ENCODE data around the gene ERBB4. TPM values are rescaled to one million over a fixed set of nuclear protein-coding genes. Genes with fewer than 3 reads are reported as not detected.
"Not testable (repeated sequence)": the region's sequence is repeated elsewhere in the genome, so short reads cannot be mapped to it uniquely, and the experiment has no call there.

ERBB4 gene
- total and polyA plus RNA-seq, 3 experiments from 2014 or later = not detected

DNA sequence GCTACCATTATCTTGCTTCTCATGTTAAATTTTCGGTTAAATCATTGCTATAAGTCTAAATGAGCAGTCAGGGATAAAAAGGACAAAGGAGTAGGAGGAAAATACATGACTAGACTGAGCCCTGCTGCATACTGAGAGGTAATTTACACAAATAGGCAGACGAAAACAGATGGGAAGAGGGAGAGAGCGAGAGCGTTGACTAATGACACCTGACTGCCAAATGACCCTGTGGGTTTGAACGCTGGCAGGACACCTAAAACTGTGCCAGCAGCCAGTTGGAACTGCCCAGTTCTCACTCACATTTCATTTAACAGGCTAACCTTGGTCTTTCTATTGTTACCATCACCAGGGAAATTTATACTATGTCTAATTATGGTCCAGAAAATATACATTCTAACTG lies 1004.0 kb downstream of the ERBB4 start:
- Histone ChIP-seq H3K9me3 (ENCODE audit: low read length) (no peaks in the 10 kb centered on the region), H3K36me3 (ENCODE audit: insufficient read depth, low read length) (no peaks in the 10 kb centered on the region), H3K27ac (ENCODE audit: low read depth, low read length) (no peak overlapping the region), H3K27me3 (ENCODE audit: insufficient read depth, low read length, poor library complexity, severe bottlenecking) (no peaks in the 10 kb centered on the region), H3K4me1 (ENCODE audit: insufficient read depth, low read length) (no peaks in the 10 kb centered on the region), H3K4me3 (ENCODE audit: low read length) (no peak overlapping the region)
- no peaks in the 10 kb centered on the region for H3K4me1 Mint-ChIP-seq
- CTCF ChIA-PET = no interaction called here
- no peak for DNase-seq
- H3K27me3 Mint-ChIP-seq = peaks cover 0 to 2% of the 10 kb centered on the region in 2 donors
- no peak overlapping the region for H3K27ac Mint-ChIP-seq
- POLR2A ChIA-PET = no interaction called here
- H3K4me3 Mint-ChIP-seq = no peak overlapping the region
- peaks cover 0 to 16% (median 2%) of the 10 kb centered on the region in 5 donors for H3K9me3 Mint-ChIP-seq
- no peaks in the 10 kb centered on the region for H3K36me3 Mint-ChIP-seq

GRCh38 chr2:211524248-211524647 lies 1014.4 kb downstream of the ERBB4 start:
- H3K4me1 ChIP-seq (ENCODE audit: insufficient read depth, low read length); H3K4me1 Mint-ChIP-seq; H3K4me3 Mint-ChIP-seq; DNase-seq; H3K9me3 ChIP-seq (ENCODE audit: low read length); POLR2A ChIA-PET; H3K27ac ChIP-seq (ENCODE audit: low read depth, low read length); H3K36me3 ChIP-seq (ENCODE audit: insufficient read depth, low read length); H3K27ac Mint-ChIP-seq; CTCF ChIA-PET; H3K36me3 Mint-ChIP-seq; H3K4me3 ChIP-seq (ENCODE audit: low read length); H3K27me3 Mint-ChIP-seq; H3K27me3 ChIP-seq (ENCODE audit: insufficient read depth, low read length, poor library complexity, severe bottlenecking): not testable (repeated sequence)
- peaks cover 0 to 20% (median 6%) of the 10 kb centered on the region in 5 donors for H3K9me3 Mint-ChIP-seq

GRCh38 chr2:211516537-211516936 lies 1022.1 kb downstream of the ERBB4 start:
- H3K9me3 Mint-ChIP-seq = peaks cover 0 to 9% (median 0%) of the 10 kb centered on the region in 5 donors
- H3K27me3 Mint-ChIP-seq = no peaks in the 10 kb centered on the region
- ChIA-PET CTCF (no interaction called here), POLR2A (no interaction called here)
- H3K4me3 Mint-ChIP-seq = no peak overlapping the region
- DNase-seq = no peak
- H3K4me1 ChIP-seq (ENCODE audit: insufficient read depth, low read length) = no peaks in the 10 kb centered on the region
- H3K4me1 Mint-ChIP-seq = no peaks in the 10 kb centered on the region
- peak overlapping the region in 1 of 8 donors; percentile 22 for H3K27ac Mint-ChIP-seq
- no peaks in the 10 kb centered on the region for H3K36me3 Mint-ChIP-seq
- H3K27ac ChIP-seq (ENCODE audit: low read depth, low read length) = no peak overlapping the region
- H3K27me3 ChIP-seq (ENCODE audit: insufficient read depth, low read length, poor library complexity, severe bottlenecking) = no peaks in the 10 kb centered on the region
- no peak overlapping the region for H3K4me3 ChIP-seq (ENCODE audit: low read length)
- H3K36me3 ChIP-seq (ENCODE audit: insufficient read depth, low read length) = no peaks in the 10 kb centered on the region
- no peaks in the 10 kb centered on the region for H3K9me3 ChIP-seq (ENCODE audit: low read length)

GRCh38 chr2:211514049-211514448 lies 1024.6 kb downstream of the ERBB4 start:
- DNase-seq = no peak
- no peak overlapping the region for H3K4me3 Mint-ChIP-seq
- H3K4me1 Mint-ChIP-seq = no peaks in the 10 kb centered on the region
- H3K27me3 ChIP-seq (ENCODE audit: insufficient read depth, low read length, poor library complexity, severe bottlenecking) = no peaks in the 10 kb centered on the region
- H3K4me1 ChIP-seq (ENCODE audit: insufficient read depth, low read length) = no peaks in the 10 kb centered on the region
- H3K27ac ChIP-seq (ENCODE audit: low read depth, low read length) = no peak overlapping the region
- no peak overlapping the region for H3K4me3 ChIP-seq (ENCODE audit: low read length)
- no peaks in the 10 kb centered on the region for H3K9me3 ChIP-seq (ENCODE audit: low read length)
- H3K9me3 Mint-ChIP-seq = peaks cover 0 to 9% (median 0%) of the 10 kb centered on the region in 5 donors
- H3K36me3 ChIP-seq (ENCODE audit: insufficient read depth, low read length) = no peaks in the 10 kb centered on the region
- no peak overlapping the region for H3K27ac Mint-ChIP-seq
- CTCF ChIA-PET = no interaction called here
- no peaks in the 10 kb centered on the region for H3K27me3 Mint-ChIP-seq
- POLR2A ChIA-PET = no interaction called here
- H3K36me3 Mint-ChIP-seq = no peaks in the 10 kb centered on the region

GRCh38 chr2:211513446-211513845 lies 1025.2 kb downstream of the ERBB4 start:
- no peak overlapping the region for H3K27ac Mint-ChIP-seq
- Histone ChIP-seq H3K27me3 (ENCODE audit: insufficient read depth, low read length, poor library complexity, severe bottlenecking) (no peaks in the 10 kb centered on the region), H3K27ac (ENCODE audit: low read depth, low read length) (no peak overlapping the region), H3K36me3 (ENCODE audit: insufficient read depth, low read length) (no peaks in the 10 kb centered on the region), H3K4me3 (ENCODE audit: low read length) (no peak overlapping the region), H3K4me1 (ENCODE audit: insufficient read depth, low read length) (no peaks in the 10 kb centered on the region), H3K9me3 (ENCODE audit: low read length) (no peaks in the 10 kb centered on the region)
- H3K4me3 Mint-ChIP-seq = no peak overlapping the region
- H3K4me1 Mint-ChIP-seq = no peaks in the 10 kb centered on the region
- no peak for DNase-seq
- POLR2A ChIA-PET = no interaction called here
- no peaks in the 10 kb centered on the region for H3K27me3 Mint-ChIP-seq
- CTCF ChIA-PET = no interaction called here
- H3K9me3 Mint-ChIP-seq = peaks cover 0 to 9% (median 2%) of the 10 kb centered on the region in 5 donors
- H3K36me3 Mint-ChIP-seq = no peaks in the 10 kb centered on the region

GRCh38 chr2:211512806-211513205 lies 1025.8 kb downstream of the ERBB4 start:
- Histone ChIP-seq H3K4me3 (ENCODE audit: low read length) (no peak overlapping the region), H3K27ac (ENCODE audit: low read depth, low read length) (no peak overlapping the region), H3K4me1 (ENCODE audit: insufficient read depth, low read length) (no peaks in the 10 kb centered on the region), H3K9me3 (ENCODE audit: low read length) (no peaks in the 10 kb centered on the region), H3K36me3 (ENCODE audit: insufficient read depth, low read length) (no peaks in the 10 kb centered on the region), H3K27me3 (ENCODE audit: insufficient read depth, low read length, poor library complexity, severe bottlenecking) (no peaks in the 10 kb centered on the region)
- Mint-ChIP-seq H3K27me3 (no peaks in the 10 kb centered on the region), H3K4me1 (no peaks in the 10 kb centered on the region), H3K4me3 (no peak overlapping the region), H3K9me3 (peaks cover 0 to 9% (median 3%) of the 10 kb centered on the region in 5 donors), H3K36me3 (no peaks in the 10 kb centered on the region), H3K27ac (no peak overlapping the region)
- ChIA-PET POLR2A (no interaction called here), CTCF (no interaction called here)
- DNase-seq = no peak

GRCh38 chr2:211503856-211504255 lies 1034.7 kb downstream of the ERBB4 start:
- Mint-ChIP-seq H3K27ac (no peak overlapping the region), H3K9me3 (peaks cover 0 to 18% (median 2%) of the 10 kb centered on the region in 5 donors), H3K4me3 (no peak overlapping the region), H3K27me3 (peaks cover 0 to 2% of the 10 kb centered on the region in 2 donors), H3K4me1 (no peaks in the 10 kb centered on the region), H3K36me3 (no peaks in the 10 kb centered on the region)
- no peaks in the 10 kb centered on the region for H3K4me1 ChIP-seq (ENCODE audit: insufficient read depth, low read length)
- no peak overlapping the region for H3K4me3 ChIP-seq (ENCODE audit: low read length)
- CTCF ChIA-PET = no interaction called here
- no peak for DNase-seq
- no peak overlapping the region for H3K27ac ChIP-seq (ENCODE audit: low read depth, low read length)
- POLR2A ChIA-PET = no interaction called here
- no peaks in the 10 kb centered on the region for H3K36me3 ChIP-seq (ENCODE audit: insufficient read depth, low read length)
- H3K27me3 ChIP-seq (ENCODE audit: insufficient read depth, low read length, poor library complexity, severe bottlenecking) = no peaks in the 10 kb centered on the region
- no peaks in the 10 kb centered on the region for H3K9me3 ChIP-seq (ENCODE audit: low read length)

DNA sequence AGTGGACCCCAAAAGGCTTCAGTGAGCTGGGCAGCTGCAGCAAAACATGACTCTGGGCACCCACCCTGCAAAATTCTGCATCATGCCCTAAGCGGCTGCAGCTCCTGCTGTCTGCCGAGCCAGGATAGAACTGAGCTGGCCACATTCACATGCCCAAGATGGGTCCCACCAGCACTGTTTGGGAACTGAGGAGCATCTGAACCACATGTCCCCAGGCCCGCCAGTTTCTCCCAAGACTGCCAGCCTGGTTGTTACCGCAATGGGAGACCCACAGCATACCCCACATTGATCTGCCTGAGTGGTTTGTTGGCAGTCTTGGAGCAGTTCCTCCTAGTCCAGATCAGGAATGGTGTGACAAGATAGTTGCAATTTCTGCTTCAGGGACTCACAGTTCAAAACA lies 1035.4 kb downstream of the ERBB4 start:
- no peaks in the 10 kb centered on the region for H3K4me1 ChIP-seq (ENCODE audit: insufficient read depth, low read length)
- CTCF ChIA-PET = no interaction called here

More for the DNA sequence above, 1035.4 kb downstream of the ERBB4 start:
- Mint-ChIP-seq H3K27ac (no peak overlapping the region), H3K9me3 (peaks cover 0 to 18% (median 2%) of the 10 kb centered on the region in 5 donors), H3K4me3 (no peak overlapping the region), H3K36me3 (no peaks in the 10 kb centered on the region), H3K4me1 (no peaks in the 10 kb centered on the region), H3K27me3 (peaks cover 0 to 2% of the 10 kb centered on the region in 2 donors)
- no peaks in the 10 kb centered on the region for H3K9me3 ChIP-seq (ENCODE audit: low read length)
- no peaks in the 10 kb centered on the region for H3K36me3 ChIP-seq (ENCODE audit: insufficient read depth, low read length)
- H3K27me3 ChIP-seq (ENCODE audit: insufficient read depth, low read length, poor library complexity, severe bottlenecking) = no peaks in the 10 kb centered on the region
- no peak for DNase-seq
- POLR2A ChIA-PET = no interaction called here
- no peak overlapping the region for H3K4me3 ChIP-seq (ENCODE audit: low read length)
- no peak overlapping the region for H3K27ac ChIP-seq (ENCODE audit: low read depth, low read length)

All from CD8-positive, alpha-beta memory T cell (primary cell).